ENCODE data around the gene BAG3. TPM values are rescaled to one million over a fixed set of nuclear protein-coding genes. Genes with fewer than 3 reads are reported as not detected.

BAG3 gene
- total and polyA plus RNA-seq, 2 of the 8 experiments (the other 6 are each of a cell fraction or from before 2014, with no cell fraction given): 3.5 to 13.3 TPM

- H3K4me2 ChIP-seq (ENCODE audit: insufficient read depth in 1 of 2, low read depth in 2 of 2, low read length in 2 of 2): no peak overlapping the region
These were observed 7.6 kb upstream of the BAG3 start for GRCh38 chr10:119643306-119644204.

More at GRCh38 chr10:119643306-119644204, 7.6 kb upstream of the BAG3 start:
- Histone ChIP-seq H3K27ac (ENCODE audit: low read depth, low read length) (no peak overlapping the region), H2BK20ac (ENCODE audit: low read length) (no peak overlapping the region), H3K36me3 (ENCODE audit: control insufficient read depth in 2 of 4, insufficient read depth in 4 of 4, low read length in 3 of 4) (no peaks in the 10 kb centered on the region), H2BK15ac (ENCODE audit: low read length) (no peak overlapping the region; the same call in 1 of the 2 replicates), H3K27me3 (replicated peaks in 1 of 4; ENCODE audit: control insufficient read depth in 3 of 4, extremely low read depth in 1 of 4, insufficient read depth in 3 of 4, low read length in 3 of 4) (no peaks in the 10 kb centered on the region), H3K14ac (ENCODE audit: insufficient read length) (no peak overlapping the region), H3K79me2 (ENCODE audit: control insufficient read depth in 1 of 2, insufficient read depth in 2 of 2, low read length in 2 of 2) (no peaks in the 10 kb centered on the region), H4K20me1 (replicated peaks in 1 of 2; ENCODE audit: control insufficient read depth in 1 of 2, insufficient read depth in 2 of 2, low read length in 2 of 2) (no peaks in the 10 kb centered on the region), H3K23ac (ENCODE audit: insufficient read length) (no peak overlapping the region), H2AK5ac (ENCODE audit: low read depth, low read length) (no peak overlapping the region), H3K79me1 (ENCODE audit: low read depth, low read length) (no peaks in the 10 kb centered on the region), H2BK12ac (ENCODE audit: low read depth, low read length) (no peak overlapping the region), H2BK120ac (replicated peaks; ENCODE audit: low read depth, low read length) (no peak overlapping the region), H4K8ac (ENCODE audit: extremely low read depth, insufficient read depth, low read length) (peak overlapping the region; percentile 2; the same call in 1 of the 2 replicates), H3K56ac (replicated peaks; ENCODE audit: insufficient read length, low read depth, low read length) (no peak overlapping the region), H3K18ac (ENCODE audit: extremely low read depth, low read length) (no peak overlapping the region), H4K91ac (replicated peaks; ENCODE audit: insufficient read length, low read length) (no peak overlapping the region), H2AFZ (ENCODE audit: low read length) (peak overlapping the region; percentile 84; the same call in 1 of the 2 replicates), H3K9me3 (ENCODE audit: insufficient read depth in 2 of 2, low read depth in 1 of 2, low read length in 1 of 2) (no peaks in the 10 kb centered on the region), H3K4ac (replicated peaks; ENCODE audit: insufficient read length, low read depth, low read length) (no peak overlapping the region), H3K4me1 (replicated peaks in 1 of 4; ENCODE audit: control insufficient read depth in 3 of 4, insufficient read depth in 4 of 4, low read length in 3 of 4) (no peaks in the 10 kb centered on the region; a peak in 2 of 7 replicates), H3K23me2 (ENCODE audit: low read depth, low read length) (no peaks in the 10 kb centered on the region; the same call in 1 of the 2 replicates), H3K9ac (replicated peaks in 1 of 4; ENCODE audit: extremely low read depth in 1 of 4, low read depth in 3 of 4, low read length in 3 of 4) (no peak overlapping the region), H4K5ac (ENCODE audit: insufficient read length, low read depth, low read length) (no peak overlapping the region), H2BK5ac (ENCODE audit: low read depth, low read length) (no peak overlapping the region), H3K4me3 (ENCODE audit: extremely low read depth in 1 of 4, insufficient read depth in 2 of 4, low read depth in 3 of 4, low read length in 4 of 4) (no peak overlapping the region)
- ChIA-PET POLR2A (ENCODE audit: partially characterized antibody) (interaction anchor here (0.7 to 1.3 kb wide), 3 partner anchors 44 to 82 kb away, joined by 3 read pairs; partner anchors contain the start of genes INPP5F and TIAL1), CTCF (ENCODE audit: partially characterized antibody) (interaction anchor here (0.6 to 4.2 kb wide), 45 partner anchors 9 to 1369 kb away, joined by 3 to 55 read pairs (median 5); partner anchors contain the start of gene INPP5F)
- WGBS, 2 experiments (ENCODE audit: extremely low coverage in 1 of 2, insufficient coverage in 1 of 2, insufficient read length in 1 of 2, insufficient replicate concordance in 2 of 2, low coverage in 1 of 2, low lambda C conversion rate in 2 of 2, missing lambda C conversion rate in 1 of 2): 88% methylated on average over 15 of the region's 15 CpGs; no CpG with 5 or more reads in 1 of the 2 experiments
- DNase-seq (ENCODE audit: low read depth in 1 of 2, low spot score in 2 of 2) (no peak), FAIRE-seq (no peak)
- TF ChIP-seq EZH2 (IDR thresholded peaks at IDR 0.05; ENCODE audit: low read depth, low read length, severe bottlenecking) (no peak), JUN (IDR thresholded peaks at IDR 0.05; ENCODE audit: low read depth, low read length) (no peak), HDAC2 (IDR thresholded peaks at IDR 0.05; ENCODE audit: borderline replicate concordance in 1 of 2, low read depth in 2 of 2, low read length in 2 of 2) (no peak), E2F6 (IDR thresholded peaks at IDR 0.05) (no peak), CTCF (IDR thresholded peaks at IDR 0.05; ENCODE audit: control extremely low read depth in 1 of 3, insufficient read depth in 1 of 3, low read depth in 1 of 3, low read length in 3 of 3) (peak in 2 of 3 experiments; percentile 19 to 32; a peak in 2 of 4 replicates), RNF2 (IDR thresholded peaks at IDR 0.05; ENCODE audit: borderline replicate concordance, low read depth, low read length, missing control alignments, poor library complexity, severe bottlenecking) (no peak)

Data from H1 (cell line).